ENCODE measurements around the gene FIP1L1.

DNA sequence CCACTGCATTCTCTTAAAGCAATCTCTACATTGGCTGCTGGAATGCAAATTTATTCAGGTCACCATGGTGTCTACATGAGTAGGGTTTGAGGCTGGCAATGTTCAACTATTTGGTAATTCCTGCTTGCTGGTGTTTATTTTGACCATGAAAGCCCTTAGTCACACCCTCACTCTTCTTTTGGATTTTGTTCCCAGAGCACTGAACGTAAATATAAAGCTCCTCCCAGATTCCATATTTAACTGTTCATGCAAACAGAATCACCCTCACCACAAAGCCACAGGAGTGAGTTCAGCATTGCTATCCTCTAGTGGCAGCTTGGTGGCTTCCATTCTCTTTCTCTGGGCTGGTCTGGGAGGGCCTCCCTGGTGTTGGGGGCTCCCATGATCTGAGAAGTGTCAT lies 131.0 kb downstream of the FIP1L1 start:
- TF ChIP-seq, protein P1, sequence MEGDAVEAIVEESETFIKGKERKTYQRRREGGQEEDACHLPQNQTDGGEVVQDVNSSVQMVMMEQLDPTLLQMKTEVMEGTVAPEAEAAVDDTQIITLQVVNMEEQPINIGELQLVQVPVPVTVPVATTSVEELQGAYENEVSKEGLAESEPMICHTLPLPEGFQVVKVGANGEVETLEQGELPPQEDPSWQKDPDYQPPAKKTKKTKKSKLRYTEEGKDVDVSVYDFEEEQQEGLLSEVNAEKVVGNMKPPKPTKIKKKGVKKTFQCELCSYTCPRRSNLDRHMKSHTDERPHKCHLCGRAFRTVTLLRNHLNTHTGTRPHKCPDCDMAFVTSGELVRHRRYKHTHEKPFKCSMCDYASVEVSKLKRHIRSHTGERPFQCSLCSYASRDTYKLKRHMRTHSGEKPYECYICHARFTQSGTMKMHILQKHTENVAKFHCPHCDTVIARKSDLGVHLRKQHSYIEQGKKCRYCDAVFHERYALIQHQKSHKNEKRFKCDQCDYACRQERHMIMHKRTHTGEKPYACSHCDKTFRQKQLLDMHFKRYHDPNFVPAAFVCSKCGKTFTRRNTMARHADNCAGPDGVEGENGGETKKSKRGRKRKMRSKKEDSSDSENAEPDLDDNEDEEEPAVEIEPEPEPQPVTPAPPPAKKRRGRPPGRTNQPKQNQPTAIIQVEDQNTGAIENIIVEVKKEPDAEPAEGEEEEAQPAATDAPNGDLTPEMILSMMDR (IDR thresholded peaks at IDR 0.05 in 8 of 11, conservative IDR thresholded peaks at IDR 0.05 in 3 of 11) = no peak
- no peak for TF ChIP-seq POLR2A (IDR thresholded peaks at IDR 0.05)
- no peak for TF ChIP-seq POLR2AphosphoS5 (IDR thresholded peaks at IDR 0.05)
